HS-5 (cell line): ENCODE measurements around the gene CCDC30.
A peak's percentile ranks its signal among the peaks of the same experiment; 100 is the strongest.
"Not testable (repeated sequence)": the region's sequence is repeated elsewhere in the genome, so short reads cannot be mapped to it uniquely, and the experiment has no call there.

Source experiments
- DNase-seq: peaks from one replicate; pipeline ENCODE4 v3.0.0-alpha.2; 2012; ENCODE audit warnings: low read depth

The CCDC30 gene

DNA sequence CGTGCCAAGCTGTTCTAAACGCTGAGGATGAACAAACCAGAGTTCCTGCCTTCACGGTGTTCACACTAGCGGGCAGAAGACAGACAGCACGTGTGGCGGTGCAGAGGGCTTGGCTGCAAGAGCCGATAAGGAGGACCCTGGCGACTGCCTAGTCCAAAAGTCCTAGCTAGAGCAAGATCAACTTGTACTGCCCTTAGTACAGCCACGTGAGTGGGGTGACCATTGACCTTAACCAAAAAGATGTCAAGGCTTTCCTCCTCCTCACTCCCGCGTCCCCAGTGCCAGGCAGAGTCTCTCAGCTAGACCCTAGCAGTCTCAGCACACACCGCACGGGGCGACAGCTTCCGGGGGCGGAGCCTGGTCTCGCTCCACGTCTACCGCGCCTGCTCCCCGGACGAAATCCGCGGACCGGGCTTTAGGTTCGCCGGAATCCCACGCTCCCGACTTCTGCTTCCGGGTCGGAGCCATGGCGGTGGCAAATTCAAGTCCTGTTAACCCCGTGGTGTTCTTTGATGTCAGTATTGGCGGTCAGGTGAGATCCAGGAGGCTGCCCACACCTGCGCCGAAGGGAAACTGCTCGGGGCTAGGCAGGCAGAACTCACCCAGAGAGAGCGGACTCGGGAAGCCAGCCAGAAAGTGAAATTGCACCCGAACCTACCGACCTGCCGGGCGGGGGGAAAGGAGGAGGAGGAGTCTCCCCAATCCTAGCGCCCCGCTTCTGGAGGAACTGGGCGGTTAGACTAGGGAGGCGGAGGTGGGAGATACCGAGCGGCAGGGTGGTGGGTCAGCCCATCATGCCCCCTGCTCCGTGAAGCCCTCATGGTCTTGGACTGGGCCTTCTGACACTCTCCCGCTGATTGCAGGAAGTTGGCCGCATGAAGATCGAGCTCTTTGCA is 195.1 kb downstream of the CCDC30 start, which contains the start of gene PPIH:
PPIH (plus strand) TSS at position 443 of the 896 bp plus-strand sequence; CDS start at position 467, 24 bp downstream.
- peak; percentile 76 for DNase-seq

DNA sequence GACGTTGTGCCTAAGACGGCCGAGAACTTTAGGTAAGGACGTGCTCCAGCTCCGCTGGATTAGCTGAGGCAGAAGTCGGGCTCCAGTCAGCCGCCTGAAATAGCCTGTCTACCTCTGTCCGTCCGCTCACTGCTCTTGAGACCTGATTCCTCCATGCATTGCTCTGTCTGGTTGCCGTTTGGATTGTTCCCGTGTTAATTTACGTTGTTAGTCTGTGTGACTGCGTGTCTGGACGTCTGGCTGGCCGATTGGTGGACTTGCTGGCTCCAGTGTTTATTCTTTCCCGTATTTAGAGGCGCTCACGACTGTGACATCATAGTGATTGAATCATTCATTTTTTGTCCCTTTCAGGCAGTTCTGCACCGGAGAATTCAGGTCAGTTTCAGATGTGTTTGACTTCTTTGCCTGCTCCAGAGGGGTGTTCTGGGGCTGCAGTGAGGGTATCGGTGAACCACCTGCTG is 195.8 kb downstream of the CCDC30 start:
- no peak for DNase-seq

DNA sequence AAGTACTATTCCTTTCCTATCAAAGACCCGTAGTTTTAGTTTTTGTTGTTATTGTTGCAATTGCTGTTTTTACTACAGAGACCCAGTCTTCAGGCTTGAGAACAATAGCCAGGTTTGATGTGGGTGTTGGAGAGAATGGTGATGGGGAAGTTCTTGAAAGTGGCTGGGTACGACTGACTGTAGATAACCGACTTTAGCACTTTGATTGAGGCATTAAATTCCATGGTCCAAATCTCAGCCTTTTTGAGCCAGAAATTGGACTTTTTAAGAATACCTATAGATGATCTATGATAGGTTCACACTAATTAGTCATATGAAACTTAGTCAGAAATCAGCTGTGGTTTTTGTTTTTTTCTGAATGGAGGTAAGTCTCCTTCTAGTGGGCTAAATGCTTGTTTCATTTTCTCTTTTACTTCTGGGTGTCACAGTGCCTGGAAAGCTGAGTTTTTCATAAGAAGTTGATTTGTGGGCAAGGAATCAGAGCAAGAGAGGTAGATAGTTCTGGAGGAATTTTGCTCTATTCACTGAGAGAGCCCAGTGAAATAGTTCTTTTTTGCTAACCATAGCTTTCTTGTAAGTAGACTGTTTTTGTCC is 197.9 kb downstream of the CCDC30 start:
- no peak for DNase-seq

DNA sequence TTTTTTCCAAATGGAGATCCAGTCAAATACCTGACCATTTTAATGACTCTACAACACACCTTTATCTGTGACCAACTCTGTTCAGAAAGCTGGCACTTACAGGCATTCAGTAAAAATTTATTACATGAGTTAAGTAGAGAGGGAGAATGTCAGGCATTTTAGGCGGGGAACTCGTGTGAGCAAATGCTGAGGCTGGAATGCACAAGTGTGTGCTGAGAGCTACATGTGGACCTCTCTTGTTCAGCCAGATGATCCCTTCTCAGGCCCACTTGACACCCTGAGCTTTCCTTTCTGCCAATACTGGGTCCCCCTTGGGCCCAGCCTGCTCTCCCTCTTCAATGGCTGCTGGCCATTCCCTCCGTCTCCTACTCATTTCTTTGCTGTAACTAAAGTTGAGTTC is 206.8 kb downstream of the CCDC30 start:
- no peak for DNase-seq

DNA sequence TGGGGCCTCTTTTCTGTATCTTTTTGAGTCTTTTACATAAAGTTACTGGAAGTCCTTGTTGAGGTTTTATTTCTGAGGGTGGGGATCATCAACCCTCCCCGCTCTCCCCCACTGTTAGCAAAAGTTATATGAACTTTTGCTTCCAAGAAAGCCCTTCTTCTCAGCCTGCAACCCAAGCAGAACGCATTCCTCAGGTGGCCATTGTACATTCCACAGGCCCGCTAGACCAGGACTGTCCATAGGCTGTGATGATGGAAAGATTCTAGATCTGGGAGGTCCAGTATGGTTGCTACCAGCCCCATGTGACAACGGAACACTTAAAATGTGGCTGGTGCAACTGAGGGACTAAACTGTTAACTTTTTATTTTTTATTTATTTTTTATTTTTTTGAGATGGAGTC is 207.3 kb downstream of the CCDC30 start:
- no peak for DNase-seq

DNA sequence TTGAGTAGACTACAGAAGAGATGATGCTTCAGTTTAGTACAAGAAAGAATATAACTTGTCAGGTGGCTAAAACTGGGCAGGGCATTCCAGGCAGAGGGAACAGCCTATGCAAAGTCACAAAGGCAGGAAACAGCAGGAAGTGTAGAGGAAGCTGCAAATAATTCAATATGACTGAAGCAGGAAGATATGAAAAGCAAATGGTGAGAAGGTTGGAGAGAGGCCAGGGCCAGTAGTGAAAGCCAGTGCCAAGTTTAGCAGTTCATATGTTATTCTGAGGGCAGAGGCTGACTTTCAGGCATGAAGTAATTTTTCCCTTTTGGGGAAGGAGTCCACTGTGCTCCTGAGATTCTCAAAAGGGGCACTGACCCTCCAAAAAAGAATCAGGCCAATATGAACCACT is 211.1 kb downstream of the CCDC30 start:
- DNase-seq: no peak

DNA sequence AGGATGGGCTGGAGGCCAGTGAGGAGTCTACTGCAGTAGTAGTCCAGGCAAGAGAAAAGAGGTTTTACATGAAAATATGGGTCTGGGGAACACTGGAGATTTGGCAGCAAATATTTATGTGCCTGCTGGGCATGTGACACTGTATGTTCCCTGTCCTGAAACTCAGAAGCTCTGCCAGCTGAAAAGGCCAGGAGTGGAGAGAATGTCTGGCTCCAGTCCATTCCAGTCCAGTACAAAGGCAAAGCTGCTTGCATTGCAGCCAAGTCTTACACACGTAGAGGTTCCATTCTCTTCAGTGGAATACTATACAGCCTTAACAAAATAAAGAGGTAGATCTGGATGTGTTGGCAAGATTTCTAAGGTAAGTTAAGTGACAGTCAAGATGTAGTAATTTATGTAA is 211.6 kb downstream of the CCDC30 start:
- no peak for DNase-seq

DNA sequence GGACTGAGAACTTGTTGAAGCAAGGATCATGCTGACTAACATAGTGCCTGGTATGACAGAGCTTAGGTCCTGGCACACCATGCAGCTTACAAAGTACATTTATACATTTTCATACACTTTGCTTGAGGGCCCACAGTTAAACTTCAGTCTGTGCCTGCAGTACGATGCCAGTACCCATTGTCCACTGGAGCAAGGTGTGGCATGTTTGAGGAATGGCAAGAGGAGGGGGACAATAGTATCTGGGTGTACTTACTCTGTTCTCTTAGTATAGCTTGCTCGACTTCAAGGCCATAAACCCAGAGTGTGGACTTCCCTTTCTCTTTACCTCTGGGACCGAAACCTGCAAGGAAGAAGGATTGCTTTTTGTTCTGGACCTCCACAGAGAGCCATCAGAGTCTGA is 212.4 kb downstream of the CCDC30 start:
- DNase-seq: no peak

DNA sequence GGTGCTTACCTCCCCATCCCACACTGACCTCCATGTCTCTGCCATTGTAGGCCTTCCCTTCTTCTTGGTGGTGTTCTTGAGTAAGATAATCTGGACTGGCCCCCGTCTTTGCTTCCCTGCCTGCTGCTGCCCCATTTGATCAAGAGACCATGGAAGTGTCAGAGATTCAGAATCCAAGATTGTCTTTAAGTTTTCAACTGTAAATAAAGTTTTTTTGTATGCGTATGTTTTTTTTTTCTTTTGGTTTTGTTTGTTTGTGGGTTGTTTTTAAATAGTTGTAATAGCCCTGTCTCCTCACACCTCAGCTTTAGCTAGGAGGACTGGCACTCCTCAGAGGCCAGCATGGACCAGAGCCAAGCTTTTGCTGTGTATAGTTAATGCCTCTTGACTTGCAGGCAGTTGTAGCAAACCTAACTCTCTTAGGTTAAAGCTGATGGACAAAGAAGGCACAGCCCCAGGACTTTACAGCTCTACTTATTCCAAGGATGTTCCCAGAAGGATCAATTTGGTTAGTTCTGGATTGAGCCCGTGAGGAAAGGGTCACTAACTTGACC is 213.5 kb downstream of the CCDC30 start:
- no peak for DNase-seq

DNA sequence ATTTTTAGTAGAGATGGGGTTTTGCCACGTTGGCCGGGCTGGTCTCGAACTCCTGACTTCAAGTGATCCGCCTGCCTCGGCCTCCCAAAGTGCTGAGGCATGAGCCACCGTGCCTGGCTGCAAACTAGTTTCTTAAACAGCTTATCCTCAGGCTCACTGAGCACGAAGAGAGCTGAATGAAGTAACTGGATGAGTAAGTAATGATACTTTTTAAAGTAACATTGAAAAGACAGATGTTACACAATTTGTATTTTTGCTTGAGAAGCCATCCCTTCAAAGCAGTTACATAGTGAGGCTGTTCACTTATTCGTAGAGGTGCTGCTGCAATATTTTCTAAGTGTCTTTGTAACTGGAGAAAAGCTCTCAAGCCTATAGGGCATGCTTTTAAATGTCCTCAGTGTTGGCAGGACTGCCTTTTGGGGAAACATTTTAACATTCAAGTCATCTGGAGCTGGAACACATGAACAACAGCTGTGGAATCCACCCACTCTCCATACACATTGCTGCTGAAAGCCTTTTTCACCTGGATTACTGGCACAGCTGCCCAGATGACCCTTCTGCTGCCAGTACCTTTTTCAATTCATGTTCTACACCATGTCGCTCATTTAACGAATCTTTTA is 216.4 kb downstream of the CCDC30 start:
- DNase-seq: no peak

DNA sequence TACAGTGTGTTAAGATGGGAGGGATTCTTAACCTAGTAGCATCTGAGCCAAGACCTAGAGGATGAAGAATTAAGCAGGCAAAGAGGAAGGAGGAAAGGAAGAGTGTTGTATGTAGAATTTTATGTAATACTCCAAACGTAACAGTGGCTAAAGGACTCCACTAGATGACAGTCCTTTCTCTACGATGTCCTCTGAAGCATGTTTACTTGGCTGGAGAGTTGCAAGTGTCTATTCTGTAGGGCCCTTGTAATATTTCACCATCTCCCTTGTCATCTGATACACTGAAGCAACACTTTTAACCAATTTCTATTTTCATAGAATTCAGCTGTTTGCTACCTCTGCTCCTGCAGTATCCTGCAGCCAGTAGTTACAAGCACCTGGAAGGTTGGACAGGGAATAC is 217.0 kb downstream of the CCDC30 start:
- no peak for DNase-seq

DNA sequence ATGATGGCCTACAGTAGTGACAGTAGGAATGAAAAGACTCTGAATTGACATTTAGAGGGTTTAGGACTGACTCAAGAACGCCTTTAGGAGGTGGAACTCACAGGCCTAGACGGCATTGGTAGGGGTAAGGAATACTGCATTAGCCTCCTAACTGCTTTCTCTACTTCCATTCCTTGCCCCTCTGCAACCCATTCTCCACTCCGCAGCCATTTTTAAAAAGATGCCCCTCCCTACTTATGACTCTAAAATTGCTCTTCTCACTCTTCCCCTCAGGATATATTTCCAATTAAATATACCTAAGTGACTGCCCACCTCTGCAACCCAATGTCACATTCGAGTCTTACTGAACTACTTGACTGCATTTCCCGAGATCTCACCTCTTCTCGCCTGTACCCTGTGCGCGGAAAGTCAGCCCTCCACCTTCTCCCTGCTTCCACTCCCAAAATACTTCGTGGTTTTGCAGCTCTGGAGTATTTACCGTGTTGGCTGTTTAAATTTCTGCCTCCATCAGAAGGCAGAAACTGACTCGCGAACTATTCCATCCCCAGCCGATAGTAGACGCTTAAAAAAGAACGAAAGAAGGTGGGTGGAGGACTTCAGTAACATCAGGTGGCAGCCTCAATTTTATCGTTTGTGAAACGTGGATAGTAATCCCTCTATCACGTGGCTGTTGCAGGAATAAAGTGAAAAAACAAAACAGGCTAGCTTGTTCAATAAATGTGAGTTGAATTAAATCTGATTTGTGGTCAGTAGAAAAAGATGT is 218.0 kb downstream of the CCDC30 start:
- DNase-seq: no peak

DNA sequence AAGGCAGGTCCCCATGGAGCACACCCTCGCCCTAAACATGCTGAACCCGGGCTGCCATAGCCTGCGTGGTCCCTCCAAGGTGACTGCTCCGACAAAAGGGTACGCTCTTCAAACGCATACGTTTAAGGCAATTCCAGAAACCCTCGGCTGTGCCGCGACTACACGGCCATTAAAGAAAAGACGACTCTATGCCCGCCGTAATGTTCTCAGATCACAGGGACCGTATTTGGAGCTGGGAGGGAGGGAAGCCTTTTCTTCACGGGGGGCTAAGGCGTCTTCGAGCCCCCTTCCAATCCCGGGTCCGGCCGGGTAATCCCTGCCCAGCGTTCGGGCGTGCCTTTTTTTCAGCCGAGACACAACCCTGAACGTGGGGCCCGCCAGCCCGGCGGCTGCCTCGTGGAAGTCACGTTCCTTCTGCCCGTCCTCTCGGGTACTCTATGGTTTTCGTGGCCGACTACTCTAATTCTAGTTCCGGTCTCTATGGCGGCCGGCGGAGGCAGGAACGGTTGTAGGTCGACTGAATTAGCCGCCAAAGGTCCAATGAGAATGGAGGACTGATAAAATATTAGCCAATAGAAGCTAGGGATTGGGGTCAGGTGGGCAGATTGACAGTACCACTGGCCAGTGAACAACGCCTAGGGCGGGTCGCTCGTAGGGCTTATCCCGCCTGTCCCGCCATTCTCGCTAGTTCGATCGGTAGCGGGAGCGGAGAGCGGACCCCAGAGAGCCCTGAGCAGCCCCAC is 218.8 kb downstream of the CCDC30 start, which contains the start of gene YBX1:
YBX1 (plus strand) TSS at position 678 of the 743 bp plus-strand sequence. CDS start 148 bp downstream, outside the sequence.
- peak; percentile 97 for DNase-seq

DNA sequence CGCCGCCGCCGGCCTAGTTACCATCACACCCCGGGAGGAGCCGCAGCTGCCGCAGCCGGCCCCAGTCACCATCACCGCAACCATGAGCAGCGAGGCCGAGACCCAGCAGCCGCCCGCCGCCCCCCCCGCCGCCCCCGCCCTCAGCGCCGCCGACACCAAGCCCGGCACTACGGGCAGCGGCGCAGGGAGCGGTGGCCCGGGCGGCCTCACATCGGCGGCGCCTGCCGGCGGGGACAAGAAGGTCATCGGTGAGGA is 219.3 kb downstream of the CCDC30 start:
- not testable (repeated sequence) for DNase-seq

DNA sequence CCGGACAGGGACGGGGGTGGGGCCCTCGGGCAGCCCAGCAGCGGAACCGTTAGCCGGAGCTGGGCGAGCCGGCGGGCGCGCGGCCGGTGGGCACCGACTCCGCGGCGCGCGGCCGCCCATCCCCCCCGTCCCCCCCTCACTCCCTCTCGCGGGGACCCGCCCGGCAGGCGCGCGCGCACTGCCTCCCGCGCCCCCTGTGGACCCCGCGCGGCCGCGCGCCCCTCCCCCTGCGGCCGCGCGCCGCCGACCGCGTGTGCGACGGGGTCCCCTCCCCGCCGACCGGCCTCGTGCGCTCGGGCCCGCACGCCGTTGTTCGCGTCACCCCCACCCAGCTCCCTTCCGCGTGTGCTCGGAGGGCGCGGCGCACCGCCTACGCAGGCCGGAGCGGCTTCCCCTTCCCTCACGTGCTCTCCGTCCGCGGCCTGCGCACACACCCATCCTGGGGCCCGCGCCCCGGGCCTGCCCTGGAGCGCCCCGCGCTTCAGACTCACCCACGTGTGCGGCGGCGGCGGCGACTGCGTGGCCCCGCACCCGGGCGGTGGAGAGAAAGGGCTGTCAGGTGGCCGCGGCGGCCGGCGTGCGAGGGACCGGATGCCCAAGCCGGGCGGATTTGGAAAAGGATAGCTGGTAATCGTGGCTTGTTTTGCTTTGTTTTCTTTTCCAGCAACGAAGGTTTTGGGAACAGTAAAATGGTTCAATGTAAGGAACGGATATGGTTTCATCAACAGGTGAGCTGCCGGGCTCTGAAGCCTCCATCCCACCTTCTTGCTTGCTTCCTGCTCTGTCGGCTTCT is 219.8 kb downstream of the CCDC30 start:
- no peak for DNase-seq

DNA sequence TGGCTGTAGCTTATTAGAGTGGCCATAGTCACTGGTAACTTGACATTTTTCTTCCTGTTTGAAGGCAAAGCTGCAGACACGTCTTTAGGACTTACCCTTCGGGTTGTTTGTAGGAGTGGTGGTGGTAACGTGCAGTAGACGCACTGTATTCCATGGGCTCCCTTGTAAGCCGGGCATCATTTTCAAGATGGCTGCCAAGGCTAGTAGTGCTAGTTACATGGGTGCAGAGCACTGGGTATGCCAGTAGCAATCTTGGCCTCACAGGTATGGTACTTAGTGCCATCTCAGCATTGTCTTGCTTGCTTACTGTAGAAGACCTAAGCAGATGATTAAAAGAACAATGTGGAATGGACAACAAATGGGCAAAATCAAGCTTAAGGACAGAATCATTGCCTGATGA is 221.1 kb downstream of the CCDC30 start:
- DNase-seq: no peak

DNA sequence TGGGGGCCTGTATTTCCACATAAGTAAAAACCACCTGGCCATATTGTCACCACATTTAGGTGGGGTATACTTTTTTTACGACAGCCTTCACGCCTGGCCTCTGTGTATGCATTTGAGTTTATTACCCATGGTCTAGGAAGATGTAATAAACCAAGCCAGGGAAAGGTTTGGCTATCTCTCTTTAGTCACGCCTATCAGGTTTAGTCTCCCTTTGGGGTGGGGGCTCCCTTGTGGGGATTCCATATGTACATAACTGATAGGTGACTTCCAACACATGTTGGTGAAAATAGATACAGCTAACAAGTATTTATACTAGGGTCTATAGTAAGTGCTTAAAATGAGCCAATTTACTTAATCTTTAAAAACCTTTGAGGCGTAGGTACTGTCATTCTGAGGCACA is 223.3 kb downstream of the CCDC30 start:
- no peak for DNase-seq

DNA sequence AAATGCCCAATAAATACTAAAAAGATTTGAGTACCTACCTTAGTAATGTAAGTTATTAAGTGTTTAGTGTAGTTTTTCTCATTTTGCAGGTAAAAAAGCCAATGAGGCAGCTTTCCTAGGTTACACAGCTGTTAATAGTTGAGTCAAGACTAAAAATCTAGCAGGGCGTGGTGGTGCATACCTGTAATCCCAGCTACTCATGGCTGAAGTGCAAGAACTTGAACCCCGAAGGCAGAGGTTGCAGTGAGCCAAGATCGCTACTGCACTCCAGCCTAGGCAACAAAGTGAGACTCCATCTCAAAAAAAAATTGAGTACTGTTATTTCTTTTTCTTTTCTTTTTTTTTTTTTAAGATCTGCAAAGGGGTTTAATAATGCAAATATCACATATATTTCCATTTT is 226.8 kb downstream of the CCDC30 start:
- DNase-seq: no peak

DNA sequence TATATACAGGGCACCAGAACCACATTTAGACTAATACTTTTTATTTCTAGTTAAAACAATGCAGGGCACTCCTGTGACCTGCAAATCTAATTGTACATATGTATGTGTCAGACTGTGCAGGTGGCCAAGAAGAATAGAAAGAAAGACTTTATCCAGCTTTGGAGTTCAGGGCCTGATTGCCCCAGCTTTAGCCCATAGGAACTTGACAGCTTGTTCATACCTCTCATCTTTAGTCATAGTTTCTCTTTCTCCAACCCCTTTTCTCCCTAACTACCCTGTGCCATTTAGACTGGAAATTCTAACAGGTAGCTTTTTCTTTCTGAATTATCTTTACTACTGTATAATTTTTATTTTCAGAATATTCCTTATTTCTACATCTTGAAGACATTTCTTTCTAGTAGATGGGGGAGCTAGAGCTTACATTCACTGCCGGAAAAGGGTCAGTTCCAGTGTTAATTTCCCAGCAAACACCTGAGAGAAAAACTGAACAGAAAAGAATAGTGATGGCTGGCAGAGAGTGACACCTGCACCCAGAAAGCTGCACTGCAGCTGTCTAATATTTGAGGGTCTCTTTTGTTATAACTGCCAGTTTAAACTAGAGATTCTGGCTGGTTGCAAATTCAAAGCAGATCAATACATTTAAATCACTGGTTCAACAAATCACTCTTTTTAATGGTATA is 227.5 kb downstream of the CCDC30 start:
- DNase-seq: no peak

DNA sequence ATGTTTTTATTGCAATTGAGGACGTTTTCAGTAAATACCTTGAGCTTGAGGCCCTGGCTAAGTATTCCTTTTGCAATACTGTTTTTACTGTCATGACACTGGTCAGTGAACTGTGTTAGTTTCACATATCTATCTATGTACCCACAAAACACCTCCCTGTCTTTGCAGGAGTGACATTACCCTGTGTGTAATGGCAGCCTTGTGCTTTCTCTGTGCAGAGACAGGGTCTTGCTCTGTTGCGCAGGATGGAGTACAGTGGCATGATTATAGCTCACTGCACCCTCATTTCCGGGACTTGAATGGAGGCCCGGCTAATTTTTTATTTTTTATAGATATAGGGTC is 228.0 kb downstream of the CCDC30 start:
- DNase-seq: no peak
